PC-9 (cell line): ENCODE measurements around the gene CNKSR1.

Source experiments
- CTCF ChIP-seq: fragments of 200-600 bp; sonication (generic); conservative IDR thresholded peaks from 2 replicates; pipeline ENCODE4 v1.6.1; 2017; ENCODE audit warnings: mixed run types, antibody characterized with exemption, mild to moderate bottlenecking, moderate library complexity
- EZH2 ChIP-seq: fragments of 200-600 bp; sonication (generic); IDR thresholded peaks from 2 replicates; pipeline ENCODE4 v1.8.0; 2017; ENCODE audit warnings: antibody characterized with exemption, low read depth

GRCh38 chr1:26134466-26134865 lies 42.8 kb upstream of the CNKSR1 start:
- no peak for TF ChIP-seq CTCF
- no peak for TF ChIP-seq EZH2
